Vagina (tissue), 2 donors: ENCODE results near the gene DGLUCY.

Experiments
- CTCF ChIP-seq, 3 experiments: fragments of 450-650 bp in 2 of 3; fragments of 200-600 bp in 1 of 3; sonication (generic) in 1 of 3; IDR thresholded peaks; one replicate each; pipeline ENCODE4 v1.5.1; 2017 to 2019; ENCODE audit warnings: antibody characterized with exemption in 3 of 3, mild to moderate bottlenecking in 2 of 3, moderate library complexity in 2 of 3
- POLR2A ChIP-seq, 2 donors: fragments of 450-650 bp; IDR thresholded peaks; one replicate each; pipeline ENCODE4 v1.6.1; 2017; ENCODE audit warnings: antibody characterized with exemption in 2 of 2, mild to moderate bottlenecking in 2 of 2, moderate library complexity in 2 of 2
- POLR2AphosphoS5 ChIP-seq, 2 donors: sonication (generic); formaldehyde crosslinking; IDR thresholded peaks; one replicate each; pipeline ENCODE4 v1.9.0; 2017; ENCODE audit warnings: antibody characterized with exemption in 2 of 2, mild to moderate bottlenecking in 2 of 2, low read depth in 1 of 2; ENCODE audit not compliant: insufficient read depth in 1 of 2

GRCh38 chr14:91173904-91174303, 60.0 kb downstream of the DGLUCY start:
- no peak for TF ChIP-seq CTCF (IDR thresholded peaks at IDR 0.05)
- no peak for TF ChIP-seq POLR2AphosphoS5 (IDR thresholded peaks at IDR 0.05; ENCODE audit: insufficient read depth in 1 of 2, low read depth in 1 of 2)
- no peak for TF ChIP-seq POLR2A (IDR thresholded peaks at IDR 0.05)
